Measurements from ENCODE around the gene ATG10.
"Not testable (repeated sequence)": the region's sequence is repeated elsewhere in the genome, so short reads cannot be mapped to it uniquely, and the experiment has no call there.

Gene ATG10

DNA sequence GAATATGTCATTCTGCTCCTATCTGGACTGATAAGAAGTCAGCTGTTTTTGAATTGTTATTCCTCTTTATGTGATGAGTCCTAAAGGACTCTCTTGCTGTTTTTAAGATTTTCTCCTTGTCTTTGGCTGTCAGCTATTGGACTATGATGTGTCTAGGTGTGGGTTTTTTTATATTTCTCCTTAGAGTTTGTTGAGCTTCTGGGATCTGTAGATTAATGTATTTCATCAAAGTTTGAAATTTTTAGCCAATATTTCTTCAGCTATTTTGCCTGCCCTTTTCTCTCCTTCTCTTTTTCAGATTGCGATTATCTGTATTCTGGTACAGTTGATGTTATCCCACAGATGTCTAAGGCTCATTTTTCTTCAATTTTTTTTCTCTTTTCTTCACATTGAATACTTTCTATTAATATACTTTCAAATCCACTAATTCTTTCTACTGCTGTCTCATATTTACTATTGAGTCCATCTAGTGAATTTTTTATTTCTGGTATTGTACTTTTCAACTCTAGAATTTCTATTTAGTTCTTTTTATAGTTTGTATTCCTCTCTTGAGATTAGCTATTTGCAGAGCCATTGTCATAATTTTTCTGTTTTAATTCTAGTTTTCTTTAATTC, 275.2 kb downstream of the ATG10 start:
- DNase-seq, result no peak

DNA sequence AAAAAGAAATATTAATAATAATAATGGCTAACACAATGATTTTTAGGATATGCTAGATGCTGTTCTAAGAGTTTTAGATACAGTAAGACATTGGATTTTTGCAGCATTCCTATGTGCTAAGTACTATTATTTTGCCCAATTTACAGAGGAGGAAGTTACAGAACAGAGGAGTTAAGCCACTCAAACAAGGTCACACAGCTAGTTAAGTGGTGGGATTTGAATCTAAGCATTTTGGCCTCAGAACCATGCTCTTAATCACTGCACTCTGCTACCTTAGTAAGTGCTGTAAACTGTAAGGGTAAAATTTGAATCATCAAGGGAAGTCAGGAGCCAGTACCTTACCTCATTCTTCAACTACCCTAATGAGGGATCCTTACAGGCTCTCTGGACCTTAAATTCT, 280.9 kb downstream of the ATG10 start:
- DNase-seq, result no peak

DNA sequence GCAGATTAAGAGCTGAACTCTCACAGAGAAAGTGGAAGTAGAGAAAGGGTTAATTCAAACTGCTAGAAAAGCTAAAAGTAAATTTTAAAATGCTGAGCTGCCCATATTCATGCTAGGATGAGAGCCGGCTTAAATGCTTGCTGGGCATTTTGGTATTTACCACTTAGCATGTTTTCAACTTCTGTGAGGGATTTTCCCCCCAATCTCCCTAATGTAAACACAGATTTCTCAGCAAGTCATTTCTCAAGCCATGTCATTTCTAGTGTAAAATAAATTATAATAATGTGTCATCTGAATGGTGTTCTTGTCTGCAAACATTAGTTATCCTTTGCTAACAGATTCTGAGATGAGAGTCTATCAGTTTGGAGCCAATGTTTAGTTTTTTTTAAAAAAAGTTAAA, 284.0 kb downstream of the ATG10 start:
- no peak for DNase-seq

DNA sequence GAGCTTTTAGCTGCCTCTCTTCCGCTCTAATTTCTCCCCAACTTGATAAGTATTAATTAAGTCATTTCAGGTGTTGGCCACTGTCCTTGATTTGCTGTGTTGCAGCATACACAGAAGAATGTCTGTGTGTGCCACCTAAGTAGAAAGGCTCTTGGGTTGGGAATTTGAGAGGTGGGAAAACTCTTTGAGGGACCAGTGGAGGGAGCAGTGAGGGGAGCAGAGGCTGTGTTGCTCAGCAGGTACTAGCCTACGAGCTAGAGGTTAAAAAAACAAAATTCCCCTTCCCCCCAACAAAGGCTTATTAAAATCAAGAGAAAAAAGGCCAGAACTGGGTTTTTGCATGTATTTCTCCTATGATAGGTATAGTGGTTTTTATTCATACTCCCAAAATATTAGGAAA, 285.4 kb downstream of the ATG10 start:
- DNase-seq, result no peak

DNA sequence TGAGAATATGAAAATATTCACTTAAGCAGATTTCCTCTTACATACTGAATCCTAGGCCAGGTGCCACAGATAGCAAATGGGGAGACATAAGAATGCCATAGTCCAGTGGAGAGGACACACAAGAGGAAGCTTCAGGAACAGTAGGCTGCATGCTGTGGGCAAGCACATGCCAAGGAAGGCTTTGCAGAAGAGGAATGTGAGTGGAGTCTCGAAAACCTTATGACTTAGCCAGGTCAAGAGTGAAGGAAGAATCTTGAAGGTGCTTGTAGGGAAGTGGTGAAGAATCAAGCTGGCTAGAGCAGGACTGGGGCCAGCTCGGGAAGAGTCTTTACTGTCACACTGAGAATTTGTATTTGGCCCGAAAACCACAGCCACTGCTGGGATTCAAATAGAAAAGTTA, 285.9 kb downstream of the ATG10 start:
- no peak for DNase-seq

DNA sequence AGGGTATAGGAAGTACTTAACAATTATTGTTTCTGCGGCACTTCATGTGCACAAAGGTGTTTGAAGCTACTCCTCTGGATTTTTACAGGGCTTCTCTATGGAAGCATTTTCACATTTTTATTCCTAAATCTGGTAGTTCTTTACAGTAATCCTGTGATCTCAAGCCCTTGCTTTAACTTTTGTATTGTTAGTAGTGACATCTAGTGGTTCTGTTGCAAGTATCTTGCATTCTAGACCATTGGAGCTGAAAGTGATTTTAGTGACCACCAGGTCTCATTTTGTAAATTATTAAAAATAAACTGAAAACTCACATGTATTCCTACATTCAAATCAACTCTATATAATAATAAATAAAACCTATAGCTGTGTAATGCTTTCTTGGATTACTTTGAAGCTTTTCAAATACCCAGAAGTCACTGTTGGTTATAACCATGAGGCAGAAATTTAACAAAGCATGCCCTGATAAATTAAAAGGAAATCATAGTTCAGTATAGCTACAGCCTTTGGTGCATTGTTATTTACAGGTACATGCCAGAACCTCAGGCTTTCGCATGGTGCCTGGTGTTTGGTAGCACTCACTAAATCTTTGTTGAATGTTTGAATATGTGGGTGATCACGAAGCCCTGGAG, 287.5 kb downstream of the ATG10 start:
- no peak for DNase-seq

DNA sequence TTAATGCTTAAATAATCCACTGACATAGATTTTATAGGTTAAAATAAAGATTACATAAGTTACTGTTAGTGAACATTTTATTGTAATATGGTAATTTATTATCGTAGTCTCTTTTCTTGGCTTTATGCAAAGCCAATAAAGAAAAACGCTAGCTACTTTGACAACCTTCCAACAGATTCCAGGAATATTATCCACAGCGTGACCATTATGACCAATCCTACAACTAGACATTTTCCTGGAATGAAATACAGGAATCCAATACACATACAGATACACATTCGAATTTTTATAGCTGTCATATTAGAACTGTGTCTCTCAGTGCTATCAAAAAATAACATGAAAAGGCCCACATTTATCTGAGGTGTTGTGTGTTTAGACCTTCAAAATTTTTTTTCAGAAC, 293.2 kb downstream of the ATG10 start:
- DNase-seq, result no peak

DNA sequence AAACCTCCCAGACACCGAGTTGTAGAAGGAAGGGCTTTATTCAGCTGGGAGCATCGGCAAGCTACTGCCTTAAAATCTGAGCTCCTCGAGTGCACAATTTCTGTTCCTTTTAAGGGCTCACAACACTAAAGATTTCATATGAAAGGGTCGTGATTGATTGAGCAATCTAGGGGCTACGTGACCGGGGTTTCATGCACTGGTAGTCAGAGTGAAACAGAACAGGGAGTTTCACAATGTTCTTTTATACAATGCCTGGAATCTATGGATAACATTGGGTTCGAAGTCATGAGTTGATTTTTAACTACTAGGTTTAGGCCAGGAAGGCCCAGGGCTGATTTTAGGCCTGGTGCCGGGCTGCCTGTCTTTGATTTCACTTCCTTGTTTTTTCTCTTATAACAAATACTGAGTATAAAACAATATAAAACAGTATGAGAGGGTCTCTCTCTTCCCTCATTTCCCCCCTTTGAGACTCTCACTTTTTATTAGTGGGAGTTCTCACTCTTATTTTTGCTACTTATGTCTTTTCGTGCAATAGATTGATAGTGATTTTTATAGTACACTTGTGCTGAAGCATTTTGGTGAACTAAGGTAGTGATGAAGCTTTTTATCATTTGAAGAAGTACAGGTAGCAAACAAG, 295.6 kb downstream of the ATG10 start:
- DNase-seq, result not testable (repeated sequence)

DNA sequence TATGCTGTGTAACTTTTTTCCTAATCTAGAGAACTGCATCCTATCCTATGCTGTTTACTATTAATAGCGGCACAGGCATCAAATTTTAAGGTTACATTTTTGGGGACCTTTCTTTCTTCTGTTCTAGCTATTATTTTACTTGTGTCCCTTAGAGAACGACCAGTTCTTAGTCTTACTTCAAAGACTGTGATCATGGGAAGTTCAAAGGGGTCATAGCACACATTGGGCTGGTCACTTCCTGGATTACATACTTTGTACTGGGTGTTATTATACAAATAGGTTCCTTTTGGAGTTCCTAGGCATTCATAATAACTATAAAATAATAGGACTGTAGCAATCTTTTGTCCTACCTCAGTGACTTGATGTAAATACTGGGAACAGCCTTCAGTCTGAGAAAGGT, 297.5 kb downstream of the ATG10 start:
- DNase-seq, result not testable (repeated sequence)

DNA sequence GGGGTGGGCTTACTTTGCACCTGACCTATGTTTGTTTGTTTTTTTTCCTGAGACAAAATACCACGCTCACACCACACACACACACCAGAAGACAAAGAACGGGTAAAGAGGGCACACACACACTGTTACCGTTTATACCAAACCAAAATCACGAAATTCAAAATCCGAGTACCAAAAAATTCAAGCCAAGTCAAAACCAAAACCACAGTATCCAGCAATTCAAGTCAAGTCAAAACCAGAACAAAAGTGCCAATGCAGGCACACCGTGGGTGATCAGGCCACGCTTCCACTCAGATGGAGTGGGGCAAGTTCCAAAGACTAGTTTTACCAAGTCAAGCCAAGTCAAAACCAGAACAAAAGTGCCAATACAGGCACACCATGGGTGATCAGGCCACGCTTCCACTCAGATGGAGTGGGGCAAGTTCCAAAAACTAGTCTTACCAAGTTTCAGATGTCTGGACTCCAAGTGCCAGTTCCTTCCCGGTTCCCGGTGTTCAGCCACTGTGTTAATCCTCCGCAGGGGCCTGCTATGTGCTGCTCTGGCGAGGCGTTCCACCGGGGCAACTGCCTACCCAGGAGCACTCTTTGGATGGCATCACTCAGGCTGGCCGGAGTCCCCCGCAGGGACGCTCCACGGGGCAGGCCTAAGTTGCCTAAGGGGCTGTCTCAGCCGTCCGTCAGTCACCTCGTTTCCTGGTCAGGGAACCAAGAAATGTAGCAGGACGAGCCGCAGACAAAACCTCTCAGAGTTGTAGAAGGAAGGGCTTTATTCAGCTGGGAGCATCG, 300.9 kb downstream of the ATG10 start:
- not testable (repeated sequence) for DNase-seq

DNA sequence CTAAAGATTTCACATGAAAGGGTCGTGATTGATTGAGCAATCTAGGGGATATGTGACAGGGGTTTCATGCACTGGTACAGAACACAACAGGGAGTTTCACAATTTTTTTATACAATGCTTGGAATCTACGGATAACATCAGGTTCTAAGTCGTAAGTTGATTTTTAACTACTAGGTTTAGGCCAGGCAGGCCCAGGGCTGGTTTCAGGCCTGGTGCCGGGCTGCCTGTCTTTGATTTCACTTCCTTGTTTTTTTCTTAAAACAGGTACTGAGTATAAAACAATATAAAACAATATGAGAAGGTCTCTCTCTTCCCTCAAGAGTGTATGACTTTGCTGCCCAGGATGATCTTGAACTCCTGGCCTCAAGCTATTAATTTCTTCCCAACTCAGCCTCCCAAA, 301.6 kb downstream of the ATG10 start:
- not testable (repeated sequence) for DNase-seq

DNA sequence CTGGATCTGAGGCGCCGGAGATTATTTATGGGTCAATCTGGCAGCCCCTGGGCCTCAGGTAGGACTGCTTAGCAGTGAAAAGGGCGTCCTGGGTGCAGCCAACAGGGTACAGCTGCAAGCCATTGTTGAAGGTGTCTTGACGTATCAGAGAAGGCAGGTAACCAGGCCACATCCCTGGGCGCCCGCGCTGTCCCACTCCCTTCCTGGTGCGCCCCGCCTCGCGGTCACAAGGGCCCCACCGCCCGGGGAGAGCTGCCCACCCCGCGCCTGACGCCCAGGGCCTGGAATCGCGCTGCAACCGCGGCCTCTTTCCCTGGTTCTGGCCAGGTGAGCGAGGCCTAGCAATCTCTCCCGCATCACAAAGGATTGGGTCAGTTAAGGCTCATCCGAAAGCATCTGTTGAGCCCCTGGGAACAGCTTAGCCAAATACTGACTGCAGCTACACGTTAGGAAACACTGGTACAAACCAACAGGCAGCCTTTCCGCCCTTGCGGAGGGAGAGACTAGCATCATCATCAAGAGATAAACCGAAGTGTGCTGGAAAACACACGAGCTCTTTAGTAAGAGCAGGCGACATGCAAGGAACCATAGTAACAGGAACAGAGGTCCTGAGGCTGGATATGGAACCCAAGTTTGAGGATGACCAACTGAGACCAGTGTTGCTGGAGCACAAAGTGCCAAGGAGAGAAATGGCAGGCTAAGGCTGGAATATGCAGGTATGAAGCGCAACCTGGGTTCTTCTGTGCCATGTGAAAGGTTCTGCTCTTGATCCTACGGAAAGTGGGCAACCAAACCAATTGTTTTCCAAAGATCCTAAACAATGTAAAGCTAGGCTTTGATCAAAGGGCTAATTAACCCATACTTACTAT, 302.8 kb downstream of the ATG10 start:
- DNase-seq, result no peak

DNA sequence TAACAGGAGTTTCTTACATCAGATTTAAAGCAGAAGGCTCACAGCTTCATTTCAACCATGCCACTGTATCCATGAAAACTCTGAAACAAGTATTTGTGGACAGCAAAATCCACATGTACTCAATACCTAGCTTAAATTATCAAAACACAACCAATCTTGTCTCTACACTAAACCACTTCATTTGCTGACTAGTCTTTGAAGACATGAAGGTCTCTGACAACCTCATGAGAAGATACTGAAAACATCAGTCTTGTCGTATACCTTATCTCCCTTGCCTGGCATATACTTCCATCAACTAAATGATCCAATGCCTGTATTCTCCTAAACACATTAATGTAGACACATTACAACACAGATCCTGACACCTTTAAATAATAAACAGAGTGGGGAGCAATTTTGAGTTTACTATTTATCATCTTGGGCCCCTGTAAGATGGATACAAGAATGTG, 303.4 kb downstream of the ATG10 start:
- DNase-seq, result no peak

DNA sequence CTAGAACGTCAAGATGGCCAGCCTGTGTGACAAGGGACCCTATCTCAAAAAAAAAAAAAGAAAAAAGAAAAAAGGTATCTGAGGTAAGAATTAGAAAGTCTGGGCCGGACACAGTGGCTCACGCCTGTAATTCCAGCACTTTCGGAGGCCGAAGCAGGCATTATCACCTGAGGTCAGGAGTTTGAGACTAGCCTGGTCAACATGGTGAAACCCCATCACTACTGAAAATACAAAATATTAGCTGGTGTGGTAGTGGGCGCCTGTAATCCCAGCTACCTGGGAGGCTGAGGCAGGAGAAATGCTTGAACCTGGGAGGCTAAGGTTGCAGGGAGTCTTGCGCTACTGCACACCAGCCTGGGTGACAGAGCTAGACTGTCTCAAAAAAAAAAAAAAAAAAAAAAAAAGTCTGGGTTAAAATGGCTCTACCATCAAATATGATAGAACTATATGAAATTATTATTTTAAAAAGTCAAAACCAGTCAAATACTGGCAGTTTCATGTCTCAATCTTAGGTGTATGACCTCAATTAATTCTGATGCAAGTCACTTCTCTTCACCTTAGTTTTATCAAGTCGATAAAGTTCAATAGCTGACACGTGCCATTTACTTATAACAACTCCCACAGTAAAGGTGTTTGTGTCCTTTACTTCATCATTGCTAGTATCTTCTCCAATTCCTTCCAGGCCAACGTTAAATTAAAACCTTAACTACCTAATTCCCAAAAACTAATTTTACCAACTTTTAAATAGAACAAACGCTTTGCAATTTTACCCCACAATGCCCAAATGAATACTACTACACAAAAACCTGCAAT, 305.2 kb downstream of the ATG10 start:
- DNase-seq, result no peak

DNA sequence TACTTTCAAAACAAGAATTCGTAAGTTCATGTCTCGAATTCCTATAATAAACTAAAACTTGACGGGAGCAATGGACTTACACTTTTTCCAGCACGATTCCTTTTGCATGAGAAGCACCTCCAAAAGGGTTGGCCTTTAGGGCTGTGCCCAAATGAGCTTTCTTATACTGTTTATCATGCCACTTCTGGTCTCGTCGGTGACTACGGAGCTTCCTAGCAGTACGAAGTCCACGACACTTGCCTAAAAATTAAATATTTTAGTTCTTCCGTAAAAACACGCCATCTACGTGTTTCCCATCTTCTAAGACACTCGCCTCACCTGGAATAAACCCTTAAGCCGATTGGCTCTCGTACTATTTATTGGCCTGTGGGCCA, 305.8 kb downstream of the ATG10 start:
- DNase-seq, result no peak

DNA sequence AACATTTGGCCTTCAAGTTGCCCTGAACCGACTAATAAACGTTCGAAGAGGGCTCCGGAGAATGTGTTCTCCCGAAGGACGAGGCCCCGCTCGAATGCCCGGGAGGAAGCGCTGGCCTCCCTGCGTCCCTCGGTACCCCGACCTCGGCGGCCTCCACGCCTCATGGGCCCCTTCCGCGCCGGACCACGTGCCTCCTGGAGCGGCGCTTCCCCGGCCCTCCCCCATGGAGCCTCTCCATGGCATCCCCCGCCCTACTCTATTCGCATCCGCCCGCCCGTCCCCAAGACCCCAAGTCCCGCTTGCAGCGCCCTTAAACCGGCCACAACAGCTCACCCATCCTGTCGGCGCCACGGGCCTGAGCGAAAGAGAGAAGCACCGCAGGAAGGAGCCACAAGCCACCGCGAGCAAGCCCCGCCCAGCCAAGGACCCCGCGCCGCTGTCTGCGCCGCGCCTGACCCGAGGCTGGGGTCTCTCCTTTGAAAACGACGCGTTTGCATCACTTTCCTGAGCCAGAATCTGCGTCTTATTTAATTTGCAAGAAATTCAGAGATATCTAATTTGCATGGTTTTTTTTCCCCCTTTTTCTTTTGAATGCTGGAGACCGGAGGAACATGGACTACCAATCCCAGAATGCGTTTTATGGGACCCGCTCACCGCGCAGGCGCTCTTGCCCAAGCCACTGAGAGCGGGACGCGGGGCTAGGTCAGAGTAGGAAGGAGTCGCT, 306.3 kb downstream of the ATG10 start, which contains the start of gene RPS23:
TSS of gene RPS23 (minus strand) at position 368 of the 724 bp plus-strand sequence. CDS start at position 337, 31 bp downstream.
- DNase-seq, result peak; percentile 62

DNA sequence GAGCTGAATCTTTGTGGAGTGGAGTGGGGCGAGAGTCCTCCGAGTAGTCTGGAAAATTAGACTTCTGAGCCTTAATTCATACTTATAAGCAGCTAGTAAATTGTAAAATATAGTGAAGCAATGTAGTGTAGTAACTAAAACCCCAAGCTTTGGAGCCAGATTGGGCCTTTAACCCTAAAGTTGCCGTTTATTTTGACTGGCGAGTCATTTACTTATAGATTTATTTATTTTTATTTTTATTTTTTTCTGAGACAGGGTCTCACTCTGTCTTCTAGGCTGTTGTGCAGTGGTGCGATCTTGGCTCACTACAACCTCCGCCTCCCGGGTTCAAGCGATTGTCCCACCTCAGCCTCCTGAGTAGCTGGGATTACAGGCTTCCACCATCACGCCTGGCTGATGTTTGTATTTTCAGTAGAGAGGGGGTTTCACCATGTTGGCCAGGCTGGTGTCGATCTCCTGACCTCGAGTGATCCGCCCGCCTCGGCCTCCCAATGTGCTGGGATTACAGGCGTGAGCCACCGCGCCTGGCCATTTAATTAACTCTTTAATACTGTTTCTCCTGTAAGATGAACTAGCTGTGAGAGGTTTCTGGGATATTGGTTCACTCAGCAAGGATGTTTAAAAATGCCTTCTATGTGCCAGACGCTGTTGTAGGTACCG, 307.0 kb downstream of the ATG10 start:
- DNase-seq, result no peak

DNA sequence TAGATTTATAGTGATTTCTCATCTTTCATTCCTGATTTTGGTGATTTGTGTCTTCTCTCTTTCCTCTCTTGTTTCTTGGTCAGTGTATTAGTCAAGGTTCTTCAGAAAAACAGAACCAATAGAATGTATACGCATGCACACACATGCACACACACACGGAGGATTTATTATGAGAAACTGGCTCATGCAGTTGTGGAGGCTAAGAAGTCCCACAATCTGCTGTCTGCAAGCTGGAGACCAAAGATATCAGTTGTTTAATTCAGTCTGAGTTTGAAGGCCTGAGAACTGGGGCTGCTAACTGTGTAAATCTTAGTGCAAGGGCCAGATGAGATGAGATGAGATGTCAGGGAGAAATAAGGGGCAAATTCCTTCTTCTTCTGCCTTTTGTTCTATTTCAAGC, 312.1 kb downstream of the ATG10 start:
- DNase-seq, result no peak

DNA sequence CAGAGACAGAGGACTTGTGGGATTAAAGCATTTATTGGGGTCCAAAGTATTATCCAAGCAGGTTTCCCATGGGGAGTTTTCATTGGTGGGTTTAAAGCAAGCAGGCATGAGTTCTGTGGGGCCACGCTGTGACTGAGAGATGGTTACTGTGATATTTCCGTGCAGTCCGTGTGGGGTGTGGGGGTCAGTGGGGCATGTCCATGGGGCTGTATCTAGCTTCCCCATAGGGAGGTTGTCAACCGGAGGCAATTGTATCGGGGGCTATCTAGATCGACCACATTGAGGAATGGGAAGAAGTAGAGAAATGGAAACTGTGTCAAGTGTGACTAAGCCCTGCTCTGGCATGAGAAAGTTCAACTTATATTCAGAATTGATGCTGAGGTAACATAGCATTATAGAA, 313.4 kb downstream of the ATG10 start:
- no peak for DNase-seq

DNA sequence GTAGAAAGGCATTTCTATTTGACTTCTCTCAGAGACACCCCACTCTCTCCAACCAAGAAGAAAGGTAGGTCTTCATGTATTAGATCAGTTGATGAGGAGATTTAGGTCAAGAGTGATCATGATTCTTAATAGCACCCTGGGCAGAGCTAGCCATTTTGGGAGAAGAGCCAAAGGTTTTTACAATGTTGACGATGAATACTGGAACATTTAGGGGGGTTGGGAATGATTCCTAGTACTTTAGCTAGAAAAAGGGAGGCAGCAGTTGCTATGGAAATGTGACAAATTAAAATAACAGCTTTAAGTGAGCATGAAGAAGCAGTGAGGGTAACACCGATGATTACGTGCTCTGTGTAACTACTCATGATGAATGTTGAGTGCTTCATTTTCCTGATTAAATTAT, 315.8 kb downstream of the ATG10 start:
- DNase-seq, result no peak
